ENCODE results near the gene DYNC1H1.

- TF ChIP-seq CTCF (conservative IDR thresholded peaks at IDR 0.05; ENCODE audit: low read length), result no peak
- no peak for TF ChIP-seq EZH2phosphoT487 (IDR thresholded peaks at IDR 0.05; ENCODE audit: borderline replicate concordance, low read depth, low read length)
Measured at GRCh38 chr14:102049258-102050025, 85.1 kb downstream of the DYNC1H1 start.

Measured in OCI-LY7 (cell line).